Hematopoietic multipotent progenitor cell treated with erythropoietin and hydrocortisone succinate and interleukin-3 and kit ligand, for 6 days (in vitro differentiated cells): ENCODE results near the gene TMPRSS2.
"Not testable (repeated sequence)": the region's sequence is repeated elsewhere in the genome, so short reads cannot be mapped to it uniquely, and the experiment has no call there.

Experiments
- DNase-seq: peaks from one replicate; pipeline ENCODE4 v3.0.0-alpha.2; 2015

Gene TMPRSS2

DNA sequence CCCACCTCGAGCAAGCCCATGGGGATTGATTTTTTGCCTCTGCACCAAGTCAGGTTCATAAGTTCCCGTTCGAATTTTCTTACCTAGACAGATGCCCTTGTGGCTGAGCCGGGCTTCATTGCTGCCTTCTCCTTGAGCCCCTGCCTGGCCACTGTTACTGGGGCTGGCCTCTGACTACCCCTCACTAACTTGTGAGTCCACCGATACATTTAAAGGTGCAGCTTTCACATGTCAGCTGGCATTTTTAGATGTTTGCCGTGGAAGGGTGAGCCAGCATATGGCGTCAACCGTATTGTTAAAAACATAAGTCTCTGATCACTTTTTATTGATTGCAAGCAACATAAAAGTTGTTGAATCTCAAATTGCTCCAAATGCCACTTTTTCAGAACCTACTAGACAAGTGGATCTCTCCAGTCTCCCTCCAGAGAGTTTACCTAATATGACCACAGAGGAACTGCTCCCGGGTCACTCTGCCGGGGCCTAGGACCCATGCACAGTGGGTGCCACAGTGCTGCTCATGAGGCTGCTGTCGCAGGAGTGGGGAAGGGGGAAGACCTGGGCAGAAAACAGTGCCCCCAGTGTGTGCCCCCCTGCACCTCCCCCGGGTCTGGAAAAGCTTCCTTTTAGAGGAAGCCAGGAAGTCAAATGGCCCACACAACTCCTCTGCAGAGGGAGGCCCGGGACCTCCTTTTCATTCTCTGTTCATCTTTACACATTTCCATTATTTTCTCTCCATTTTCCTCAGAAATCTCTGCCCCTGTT is 63.1 kb downstream of the TMPRSS2 start:
- DNase-seq = no peak

DNA sequence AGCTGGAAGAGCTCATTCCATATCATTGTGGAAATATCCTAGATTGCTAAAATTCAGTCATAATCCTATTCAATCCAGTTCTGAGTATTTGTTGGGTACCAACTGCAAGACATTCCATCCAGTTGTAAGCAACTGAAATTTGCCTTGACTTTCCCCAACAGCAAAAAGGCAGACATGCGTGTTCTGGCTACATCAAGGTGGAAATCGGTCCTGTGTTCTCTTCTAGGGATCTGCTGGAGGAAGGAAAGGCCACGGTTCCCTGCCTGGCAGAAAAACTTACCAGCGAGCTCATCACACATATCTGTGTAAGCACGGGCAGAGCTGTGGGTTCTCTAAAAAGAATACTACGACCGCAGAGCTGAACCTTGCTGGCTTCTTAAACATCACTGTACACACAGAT is 64.4 kb downstream of the TMPRSS2 start:
- no peak for DNase-seq

DNA sequence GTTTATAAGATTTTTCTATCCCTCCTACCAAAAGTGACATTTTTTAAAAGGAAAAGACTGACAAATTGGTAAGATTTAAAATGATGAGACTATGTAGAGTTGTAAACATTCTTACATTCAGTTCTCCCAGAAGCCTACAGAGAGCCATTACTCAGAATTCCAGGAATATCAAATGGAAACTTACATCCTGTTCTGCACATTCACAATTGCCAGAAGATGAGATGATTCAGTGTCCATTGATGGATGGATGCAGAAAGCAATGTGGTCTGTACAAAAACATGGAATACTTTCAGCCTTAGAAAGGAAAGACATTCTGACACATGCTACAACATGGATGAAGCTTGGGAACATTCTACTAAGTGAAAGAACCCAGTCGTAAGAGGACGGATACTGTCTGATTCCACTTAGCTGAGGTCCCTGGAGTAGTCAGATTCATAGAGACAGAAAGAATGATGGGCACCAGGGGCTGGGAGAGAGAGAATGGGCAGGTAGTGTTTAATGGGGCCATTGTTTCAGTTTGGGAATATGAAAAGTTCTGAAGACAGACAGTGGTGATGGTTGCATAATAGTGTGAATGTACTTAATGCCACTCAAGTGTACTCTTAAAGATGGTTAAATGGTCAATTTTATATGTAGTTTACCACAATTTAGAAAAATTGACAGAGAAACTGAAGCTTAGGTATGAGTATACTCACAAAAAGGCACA is 65.3 kb downstream of the TMPRSS2 start:
- DNase-seq = no peak

DNA sequence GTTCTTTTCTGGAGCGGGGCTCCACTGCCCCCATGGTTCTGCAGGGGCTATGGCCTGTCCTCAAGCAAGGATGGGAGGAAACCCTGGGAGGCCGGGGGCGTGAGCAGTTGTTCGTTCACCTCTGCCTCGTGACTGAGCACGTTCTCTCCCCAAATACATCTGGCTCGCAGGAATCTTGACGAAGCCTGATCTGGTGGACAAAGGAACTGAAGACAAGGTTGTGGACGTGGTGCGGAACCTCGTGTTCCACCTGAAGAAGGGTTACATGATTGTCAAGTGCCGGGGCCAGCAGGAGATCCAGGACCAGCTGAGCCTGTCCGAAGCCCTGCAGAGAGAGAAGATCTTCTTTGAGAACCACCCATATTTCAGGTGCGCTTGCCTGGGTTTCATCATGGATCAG is 66.4 kb downstream of the TMPRSS2 start:
- no peak for DNase-seq

DNA sequence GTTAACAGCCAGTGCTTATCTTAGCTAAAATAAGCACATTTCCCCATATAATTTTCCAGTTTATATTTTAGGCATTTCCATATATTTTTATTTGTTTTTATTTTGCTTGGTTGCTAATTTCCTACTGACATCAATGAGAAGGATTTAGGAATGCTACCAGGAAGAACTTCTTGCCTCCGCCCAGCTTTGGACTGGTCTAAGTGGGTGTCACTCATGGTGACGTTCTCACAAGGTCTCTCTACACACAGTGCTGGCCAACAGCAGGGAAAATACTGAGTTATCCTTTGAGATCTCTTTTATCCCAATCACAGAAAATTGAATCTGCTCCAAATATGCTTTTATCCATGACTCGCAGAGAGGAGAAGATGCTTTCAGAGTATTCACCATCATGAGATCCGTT is 68.7 kb downstream of the TMPRSS2 start:
- no peak for DNase-seq

DNA sequence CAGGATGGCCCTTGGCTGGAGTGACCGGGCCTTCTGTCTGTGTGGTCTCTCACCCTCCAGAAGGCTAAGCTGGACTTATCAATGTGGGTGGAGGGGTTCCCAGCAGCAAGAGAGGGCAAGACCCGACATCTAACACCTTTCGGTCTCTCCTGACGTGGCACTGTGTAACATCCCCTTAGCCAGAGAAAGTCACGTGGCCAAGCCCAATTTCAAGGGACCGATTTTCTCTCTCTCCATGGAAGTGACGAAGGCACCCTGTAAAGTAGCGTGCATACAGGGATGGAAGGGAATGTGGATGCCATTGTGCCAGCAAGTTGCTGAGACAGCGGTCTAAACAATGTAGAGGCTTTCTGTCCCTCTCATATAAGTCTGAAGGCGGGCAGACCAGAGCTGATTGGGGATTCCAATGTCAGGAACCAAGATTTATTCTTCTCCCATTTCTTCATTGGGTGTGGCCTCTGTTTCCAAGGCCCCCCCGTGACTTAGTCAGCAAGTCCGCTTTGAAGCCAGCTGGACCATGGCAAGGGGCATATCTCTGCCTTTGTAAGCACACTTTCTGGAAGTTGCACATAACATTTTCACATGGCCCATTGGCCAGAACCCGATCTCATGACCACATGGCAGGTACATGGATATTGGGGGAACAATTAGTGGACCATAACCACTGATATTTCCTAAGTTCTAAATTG is 69.4 kb downstream of the TMPRSS2 start:
- DNase-seq = no peak

DNA sequence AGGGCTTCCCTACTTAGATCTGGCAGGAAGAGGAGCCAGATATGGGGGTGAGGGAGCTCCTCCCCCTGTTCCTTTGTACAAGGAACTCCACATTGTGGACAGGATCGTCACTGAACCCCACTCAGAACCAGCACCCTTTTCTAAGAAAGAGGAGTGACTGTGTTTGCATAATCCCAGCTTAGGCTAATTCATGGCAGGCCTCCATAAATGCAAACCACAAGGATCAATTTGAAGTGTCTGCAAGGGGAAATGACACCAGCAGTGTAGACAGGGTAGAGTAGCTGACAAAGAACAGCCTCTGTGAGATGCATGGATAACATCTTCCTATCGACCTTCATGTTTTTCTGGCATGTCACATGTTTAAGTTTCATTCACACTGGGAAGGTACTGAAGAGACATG is 70.2 kb downstream of the TMPRSS2 start:
- DNase-seq = no peak

DNA sequence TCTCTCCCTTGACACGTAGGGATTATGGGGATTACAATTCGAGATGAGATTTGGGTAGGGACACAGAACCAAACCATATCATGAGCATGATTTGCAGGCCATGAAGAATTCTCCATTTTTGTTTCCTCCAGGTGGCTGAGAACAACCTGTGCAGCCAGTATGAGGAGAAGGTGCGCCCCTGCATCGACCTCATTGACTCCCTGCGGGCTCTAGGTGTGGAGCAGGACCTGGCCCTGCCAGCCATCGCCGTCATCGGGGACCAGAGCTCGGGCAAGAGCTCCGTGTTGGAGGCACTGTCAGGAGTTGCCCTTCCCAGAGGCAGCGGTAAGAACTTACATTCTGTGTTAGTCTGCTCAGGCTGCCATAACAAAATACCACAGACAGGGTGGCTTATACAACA is 72.3 kb downstream of the TMPRSS2 start:
- no peak for DNase-seq

DNA sequence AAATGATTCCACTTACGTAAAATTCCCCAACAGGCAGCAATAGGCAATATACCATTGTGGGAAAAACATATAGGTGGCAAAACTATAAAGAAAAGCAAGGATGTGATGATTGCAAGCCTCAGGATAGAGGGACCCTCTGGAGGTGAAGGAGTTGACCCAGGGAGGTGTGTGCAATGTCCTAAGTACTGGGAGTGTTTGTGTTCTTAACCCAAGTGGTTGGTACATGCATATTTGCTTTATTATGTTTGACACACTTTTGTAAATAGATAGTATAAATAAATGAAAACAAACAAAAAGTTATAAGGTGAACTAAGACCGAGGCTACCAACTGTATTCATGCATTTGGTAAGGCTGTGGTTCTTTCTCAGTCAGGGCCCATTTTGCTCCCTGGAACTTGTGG is 74.4 kb downstream of the TMPRSS2 start:
- no peak for DNase-seq

DNA sequence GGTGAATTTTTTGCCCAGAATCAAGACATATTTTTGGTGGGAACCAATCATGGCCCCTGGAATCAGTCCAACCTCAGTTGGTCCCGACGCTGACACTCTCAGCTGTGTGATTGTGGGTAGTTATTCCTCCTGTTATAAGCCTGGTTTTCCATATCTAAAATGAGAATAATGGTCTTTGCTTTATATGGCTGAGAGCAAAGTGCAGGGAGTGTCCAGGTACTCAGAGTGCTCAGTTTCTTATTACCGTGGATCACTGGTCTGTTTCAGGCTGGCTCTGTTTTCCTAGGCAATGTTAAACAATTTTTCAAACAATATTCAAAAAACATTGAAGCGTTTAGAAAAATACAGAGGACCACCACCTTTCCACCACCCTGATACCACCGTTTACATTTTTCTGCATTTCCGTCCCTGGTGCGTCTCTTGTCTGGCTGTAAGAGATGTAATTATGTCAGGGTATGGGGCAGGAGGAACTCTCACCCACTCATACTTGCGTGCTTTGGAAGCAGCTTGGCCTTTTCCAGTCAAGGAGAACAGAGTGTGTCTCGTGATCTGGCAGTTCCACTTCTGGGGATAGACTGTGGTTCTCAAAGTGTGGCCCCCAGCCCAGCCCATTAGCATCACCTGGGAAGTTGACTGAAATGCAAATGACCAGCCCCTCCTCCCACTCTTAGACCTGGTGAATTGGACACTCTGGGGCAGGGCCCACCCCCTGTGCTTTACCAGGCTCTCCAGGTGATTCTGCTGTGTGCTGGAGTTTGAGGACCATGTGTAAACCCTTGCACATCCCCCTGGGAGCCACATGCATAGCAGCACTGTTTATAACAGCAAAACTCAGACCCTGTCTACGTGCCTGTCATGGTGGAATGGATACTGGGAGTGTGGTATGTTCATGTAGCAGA is 75.1 kb downstream of the TMPRSS2 start:
- DNase-seq = no peak

DNA sequence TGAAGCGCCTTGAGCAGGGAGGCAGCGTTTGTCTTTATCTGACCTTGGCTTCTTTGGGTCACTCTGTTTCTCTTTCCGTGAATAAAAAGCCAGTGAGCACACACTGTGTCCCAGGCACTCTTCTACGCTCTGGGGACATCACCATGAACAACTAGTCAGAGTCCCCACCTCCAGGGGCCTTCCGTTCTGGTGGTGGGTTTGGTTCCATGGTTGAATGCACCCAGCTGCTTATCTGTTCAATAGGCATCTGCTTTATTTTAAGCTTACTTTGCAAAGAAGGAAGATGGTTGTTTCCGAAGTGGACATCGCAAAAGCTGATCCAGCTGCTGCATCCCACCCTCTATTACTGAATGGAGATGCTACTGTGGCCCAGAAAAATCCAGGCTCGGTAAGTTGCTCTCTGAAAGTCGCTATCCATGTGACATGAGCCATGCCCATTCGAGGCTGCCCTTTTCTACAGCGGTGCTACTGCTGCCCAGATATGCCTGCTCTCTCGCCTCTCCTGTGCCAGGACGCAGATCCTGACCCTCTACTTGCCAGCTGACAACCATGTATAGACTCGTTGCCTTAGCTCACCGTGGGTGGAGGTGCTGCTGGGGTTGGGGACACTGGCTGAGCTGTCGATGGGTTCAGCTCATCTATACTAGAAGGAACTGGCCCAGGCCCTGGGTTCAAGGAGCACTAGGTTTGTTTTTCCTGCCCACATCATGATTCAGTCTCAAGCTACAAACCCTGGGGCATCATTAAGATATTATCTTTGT is 76.0 kb downstream of the TMPRSS2 start:
- DNase-seq = no peak

DNA sequence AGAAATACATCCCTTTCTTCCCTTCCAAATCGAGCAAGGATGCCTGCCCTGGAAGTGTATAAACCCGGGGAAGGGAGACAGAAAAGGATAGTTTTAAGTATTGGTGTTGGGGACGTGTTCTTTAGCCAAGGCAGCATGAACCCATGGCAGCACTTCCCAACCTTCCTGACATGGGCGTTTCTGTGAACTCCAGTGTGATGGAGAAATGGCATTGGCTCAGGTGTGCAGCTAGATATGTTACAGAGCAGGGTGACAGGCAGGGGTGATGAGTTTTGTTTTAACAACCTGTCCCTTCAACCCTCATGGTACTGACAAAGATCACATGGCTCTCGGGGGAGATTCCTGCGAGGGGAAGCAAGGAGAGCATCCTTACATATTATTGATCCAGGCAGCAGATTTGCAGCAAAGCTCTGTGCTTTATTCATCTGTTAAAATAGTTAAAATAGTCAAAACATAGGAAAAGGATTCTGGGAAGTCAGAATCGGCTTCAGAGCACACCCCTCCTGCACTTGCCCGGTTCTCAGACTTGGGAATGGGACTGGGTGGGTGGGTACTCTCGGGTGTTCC is 78.0 kb downstream of the TMPRSS2 start:
- DNase-seq = no peak

DNA sequence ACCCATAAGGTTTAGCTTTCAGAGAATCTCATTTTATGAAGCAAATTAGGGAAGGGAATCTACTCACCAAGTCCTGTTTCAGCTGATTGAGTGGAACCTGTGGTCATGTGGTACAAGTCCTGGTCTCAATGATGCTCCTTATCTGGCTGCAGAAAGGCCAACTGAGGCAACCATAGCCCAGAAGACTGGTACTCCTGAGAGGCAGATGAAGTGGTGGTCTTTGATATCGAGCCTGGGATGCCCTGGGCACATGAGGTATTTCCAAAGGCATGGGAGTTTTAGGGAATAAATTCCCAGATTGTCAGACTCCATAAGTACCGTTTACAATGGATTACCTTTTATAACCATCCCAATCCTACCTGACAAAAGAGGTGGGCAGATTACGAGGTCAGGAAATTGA is 78.7 kb downstream of the TMPRSS2 start:
- DNase-seq = no peak

DNA sequence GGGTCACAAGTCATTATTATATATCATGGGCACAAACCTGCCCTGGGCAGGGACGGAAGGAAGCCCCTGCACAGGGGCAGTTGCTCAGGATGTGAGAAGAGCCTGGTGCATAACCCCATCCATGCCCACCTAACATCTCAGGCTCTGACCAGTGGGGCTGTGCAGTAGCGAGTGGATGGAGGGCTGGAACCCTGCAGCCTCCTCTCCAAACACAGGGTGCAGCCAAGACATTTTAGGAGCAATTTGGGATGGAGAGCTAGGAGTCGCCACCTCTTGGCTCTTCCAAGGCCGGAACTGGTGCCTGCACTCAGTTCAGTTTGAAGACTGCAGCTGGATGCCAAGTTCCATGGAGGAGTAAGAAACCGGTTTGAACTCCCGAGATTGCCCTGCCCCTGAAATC is 79.1 kb downstream of the TMPRSS2 start:
- no peak for DNase-seq

DNA sequence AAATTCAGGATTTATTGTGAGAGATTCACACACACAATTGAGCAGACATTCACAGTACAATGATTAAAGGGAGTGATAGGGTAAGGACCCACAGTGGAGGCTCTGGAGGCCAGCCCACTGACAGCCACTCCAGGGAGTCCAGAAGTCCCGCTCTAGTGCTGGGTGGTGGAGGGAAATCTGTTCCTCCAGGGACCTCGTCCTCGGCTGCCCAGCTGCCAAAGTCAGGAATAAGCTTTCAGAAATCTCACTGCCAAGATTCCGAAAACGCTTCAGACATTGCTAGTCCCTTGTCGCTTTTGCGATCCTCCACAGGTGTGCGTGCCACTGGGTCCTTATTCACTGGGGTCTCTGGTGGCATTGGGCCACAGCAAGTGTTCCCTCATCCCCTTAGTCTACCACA is 79.6 kb downstream of the TMPRSS2 start:
- no peak for DNase-seq

DNA sequence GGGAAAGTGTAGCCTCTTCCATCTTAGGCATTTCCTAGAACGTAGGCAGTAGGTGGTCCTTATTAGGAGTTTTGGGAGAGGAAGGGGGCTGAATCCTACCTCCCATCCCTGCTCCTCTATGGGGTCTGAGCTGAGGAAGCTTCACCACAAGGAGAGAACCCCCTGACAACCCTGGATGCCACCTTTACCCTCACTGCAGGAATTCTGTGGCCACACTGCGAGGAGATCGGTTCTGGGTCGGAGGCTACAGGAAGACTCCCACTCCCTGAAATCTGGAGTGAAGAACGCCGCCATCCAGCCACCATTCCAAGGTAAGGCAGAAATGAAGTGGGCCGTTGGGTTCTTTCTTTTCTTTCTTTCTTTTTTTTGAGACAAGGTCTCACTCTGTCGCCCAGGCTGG is 80.4 kb downstream of the TMPRSS2 start:
- DNase-seq = no peak

DNA sequence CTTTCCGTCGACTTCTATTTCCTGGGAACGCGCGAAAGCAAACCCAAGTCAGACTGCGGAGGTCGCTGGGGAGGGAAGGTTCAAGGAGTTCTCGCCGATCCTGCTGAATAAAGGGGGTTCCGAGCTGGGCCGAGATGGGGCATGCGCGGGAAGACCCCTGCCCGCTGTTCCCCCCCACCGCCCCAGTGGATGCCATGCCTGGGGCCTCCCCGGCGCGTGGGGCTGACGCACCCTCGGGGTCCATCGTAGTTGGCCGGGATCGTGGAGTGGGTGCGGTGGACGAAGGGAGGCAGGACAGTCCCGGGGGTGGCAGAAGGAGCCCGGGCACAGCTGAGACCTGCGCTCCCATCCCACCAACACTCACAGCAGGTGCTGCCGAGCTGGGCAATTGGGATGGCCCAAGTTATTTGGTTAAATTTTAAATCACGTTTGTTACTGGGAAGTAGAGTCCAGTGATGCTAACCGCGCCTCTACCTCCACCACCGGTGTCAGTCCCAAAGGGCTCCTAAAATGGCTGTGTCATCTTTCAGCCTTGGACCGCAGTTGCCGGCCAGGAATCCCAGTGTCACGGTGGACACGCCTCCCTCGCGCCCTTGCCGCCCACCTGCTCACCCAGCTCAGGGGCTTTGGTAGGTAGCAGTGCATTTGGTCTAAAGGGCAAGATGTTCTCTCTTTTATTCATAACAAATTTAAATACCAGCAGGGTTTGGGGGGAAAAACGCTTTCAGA is 81.1 kb downstream of the TMPRSS2 start:
- DNase-seq = no peak

DNA sequence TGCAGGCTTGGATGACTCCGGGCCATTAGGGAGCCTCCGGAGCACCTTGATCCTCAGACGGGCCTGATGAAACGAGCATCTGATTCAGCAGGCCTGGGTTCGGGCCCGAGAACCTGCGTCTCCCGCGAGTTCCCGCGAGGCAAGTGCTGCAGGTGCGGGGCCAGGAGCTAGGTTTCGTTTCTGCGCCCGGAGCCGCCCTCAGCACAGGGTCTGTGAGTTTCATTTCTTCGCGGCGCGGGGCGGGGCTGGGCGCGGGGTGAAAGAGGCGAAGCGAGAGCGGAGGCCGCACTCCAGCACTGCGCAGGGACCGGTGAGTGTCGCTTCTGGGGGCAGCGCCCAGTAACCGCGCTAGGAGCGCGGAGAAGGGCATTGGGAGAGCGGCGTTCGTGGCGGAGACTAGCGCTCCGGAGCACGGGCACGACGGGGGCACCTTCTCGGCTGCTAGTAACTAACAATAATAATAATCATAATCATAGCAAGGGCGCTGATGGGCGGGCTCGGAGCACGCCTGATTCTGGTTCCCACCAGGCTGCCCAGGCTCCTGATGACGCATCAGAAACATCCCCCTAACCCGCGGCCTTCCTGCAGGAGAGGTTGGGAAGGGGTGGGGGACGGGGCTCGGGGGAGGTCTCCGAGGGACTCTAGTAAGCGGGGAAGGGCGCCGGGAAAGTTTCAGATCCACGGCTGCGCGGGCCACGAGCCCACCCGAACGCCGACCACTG is 81.8 kb downstream of the TMPRSS2 start, which contains the start of gene MX1:
Gene MX1 (plus strand): TSS at position 286 of the 722 bp plus-strand sequence. CDS start 5,832 bp downstream, outside the sequence.
- peak; percentile 36 for DNase-seq

DNA sequence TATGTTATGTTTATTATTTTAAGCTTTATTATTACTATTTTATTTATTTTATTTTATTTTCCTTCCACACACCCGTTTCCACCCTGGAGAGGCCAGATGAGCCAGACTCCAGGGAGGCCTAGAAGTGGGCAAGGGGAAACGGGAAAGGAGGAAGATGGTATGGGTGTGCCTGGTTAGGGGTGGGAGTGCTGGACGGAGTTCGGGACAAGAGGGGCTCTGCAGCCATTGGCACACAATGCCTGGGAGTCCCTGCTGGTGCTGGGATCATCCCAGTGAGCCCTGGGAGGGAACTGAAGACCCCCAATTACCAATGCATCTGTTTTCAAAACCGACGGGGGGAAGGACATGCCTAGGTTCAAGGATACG is 82.4 kb downstream of the TMPRSS2 start:
- no peak for DNase-seq

DNA sequence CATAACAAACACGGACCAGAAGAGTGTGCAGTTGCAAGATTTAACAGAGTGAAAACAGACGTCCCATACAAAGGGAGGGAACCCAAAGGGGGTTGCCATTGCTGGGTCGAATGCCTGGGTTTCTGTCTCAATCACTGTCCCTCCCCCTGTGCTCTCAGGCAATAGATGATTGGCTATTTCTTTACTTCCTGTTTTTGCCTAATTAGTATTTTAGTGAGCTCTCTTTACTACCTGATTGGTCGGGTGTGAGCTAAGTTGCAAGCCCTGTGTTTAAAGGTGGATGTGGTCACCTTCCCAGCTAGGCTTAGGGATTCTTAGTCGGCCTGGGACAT is 84.7 kb downstream of the TMPRSS2 start:
- DNase-seq = not testable (repeated sequence)
